HEK293 (cell line): ENCODE measurements around the gene TTLL5.

ENCODE experiments used
- CTCF ChIA-PET: fragments of 350-600 bp; formaldehyde crosslinking; extraction: SDS; loops from one replicate; lab custom pipeline; 2021; ENCODE audit warnings: antibody characterized with exemption; lab: Yijun Ruan, JAX
- POLR2A ChIA-PET: fragments of 300-600 bp; formaldehyde crosslinking; extraction: SDS; loops from one replicate; lab custom pipeline; 2020; ENCODE audit warnings: antibody characterized with exemption, inconsistent platforms; lab: Yijun Ruan, JAX
- H3K27ac ChIP-seq: fragments of 200-500 bp; sonication (Bioruptor generic); 2 replicates; pipeline ENCODE4 v1.5.1; 2014; ENCODE audit warnings: low read depth, low read length, control low read depth, inconsistent platforms; ENCODE audit errors: extremely low read depth
- H3K36me3 ChIP-seq, 2 experiments: fragments of 200-500 bp in 1 of 2; sonication (Bioruptor generic) in 1 of 2; 1 replicate in 1 of 2; 2 replicates in 1 of 2; pipeline ENCODE4 v1.5.1; 2014 to 2017; ENCODE audit warnings: inconsistent platforms in 2 of 2, low read length in 2 of 2; ENCODE audit not compliant: control insufficient read depth in 2 of 2, insufficient read depth in 1 of 2
- H3K4me1 ChIP-seq: fragments of 200-500 bp; sonication (Bioruptor generic); 2 replicates; pipeline ENCODE4 v1.5.1; 2014; ENCODE audit warnings: mild to moderate bottlenecking, low read length, inconsistent platforms; ENCODE audit not compliant: control insufficient read depth, insufficient read depth
- H3K4me3 ChIP-seq: 2 replicates; pipeline ENCODE4 v1.5.1; 2011; ENCODE audit warnings: low read depth, mild to moderate bottlenecking, control low read depth, low read length, moderate library complexity
- H3K9me3 ChIP-seq: fragments of 200-500 bp; sonication (Bioruptor generic); 2 replicates; pipeline ENCODE4 v1.5.1; 2014; ENCODE audit warnings: low read depth, low read length, inconsistent platforms; ENCODE audit not compliant: control insufficient read depth, insufficient read depth
- ELK4 ChIP-seq: IDR thresholded peaks from 2 replicates; pipeline ENCODE4 v1.6.1; 2011; ENCODE audit warnings: mild to moderate bottlenecking, low read depth, low read length, borderline replicate concordance
- GFI1B ChIP-seq: fragments of 450-650 bp; formaldehyde crosslinking; IDR thresholded peaks from 2 replicates; pipeline ENCODE4 v1.5.1; 2016; ENCODE audit warnings: missing biosample characterization, missing genetic modification characterization
- SCRT1 ChIP-seq: fragments of 450-650 bp; formaldehyde crosslinking; IDR thresholded peaks from 2 replicates; pipeline ENCODE4 v1.5.1; 2016; ENCODE audit warnings: missing biosample characterization, missing genetic modification characterization, borderline replicate concordance
- ZBTB20 ChIP-seq: fragments of 450-650 bp; formaldehyde crosslinking; IDR thresholded peaks from 2 replicates; pipeline ENCODE4 v1.5.1; 2016; ENCODE audit warnings: missing biosample characterization, missing genetic modification characterization
- ZBTB6 ChIP-seq: fragments of 450-650 bp; formaldehyde crosslinking; IDR thresholded peaks from 2 replicates; pipeline ENCODE4 v1.5.1; 2017; ENCODE audit warnings: missing biosample characterization, missing genetic modification characterization
- ZNF132 ChIP-seq: fragments of 450-650 bp; formaldehyde crosslinking; IDR thresholded peaks from 2 replicates; pipeline ENCODE4 v1.5.1; 2017; ENCODE audit warnings: missing biosample characterization, missing genetic modification characterization, borderline replicate concordance
- ZNF274 ChIP-seq, 2 experiments: fragments of 200-500 bp in 1 of 2; fragments of 450-650 bp in 1 of 2; sonication (Bioruptor generic) in 1 of 2; formaldehyde crosslinking in 1 of 2; IDR thresholded peaks; 2 replicates each; pipeline versions ENCODE4 v1.5.1 to v1.6.1; 2014 to 2016; ENCODE audit warnings: borderline replicate concordance in 1 of 2, inconsistent platforms in 1 of 2, low read length in 1 of 2, missing biosample characterization in 1 of 2, missing genetic modification characterization in 1 of 2
- ZNF423 ChIP-seq: fragments of 450-650 bp; formaldehyde crosslinking; IDR thresholded peaks from 2 replicates; pipeline ENCODE4 v1.5.1; 2016; ENCODE audit warnings: missing biosample characterization, missing genetic modification characterization
- ZNF426 ChIP-seq: fragments of 450-650 bp; formaldehyde crosslinking; IDR thresholded peaks from 2 replicates; pipeline ENCODE4 v1.5.1; 2017; ENCODE audit warnings: missing biosample characterization, missing genetic modification characterization, mild to moderate bottlenecking, inconsistent platforms, moderate library complexity
- ZNF596 ChIP-seq: fragments of 450-650 bp; IDR thresholded peaks from 2 replicates; pipeline ENCODE4 v1.5.0; 2018; ENCODE audit warnings: missing biosample characterization, mild to moderate bottlenecking, missing genetic modification characterization, moderate library complexity
- ZNF623 ChIP-seq: fragments of 450-650 bp; formaldehyde crosslinking; IDR thresholded peaks from 2 replicates; pipeline ENCODE4 v1.5.1; 2016; ENCODE audit warnings: missing biosample characterization, missing genetic modification characterization
- ZNF677 ChIP-seq: fragments of 450-650 bp; IDR thresholded peaks from 2 replicates; pipeline ENCODE4 v1.5.0; 2018; ENCODE audit warnings: missing biosample characterization, mild to moderate bottlenecking, missing genetic modification characterization, moderate library complexity
- ZNF777 ChIP-seq: fragments of 450-650 bp; formaldehyde crosslinking; IDR thresholded peaks from 2 replicates; pipeline ENCODE4 v1.5.1; 2017; ENCODE audit warnings: missing biosample characterization, missing genetic modification characterization, borderline replicate concordance
- ZSCAN5A ChIP-seq: fragments of 450-650 bp; formaldehyde crosslinking; IDR thresholded peaks from 2 replicates; pipeline ENCODE4 v1.5.1; 2016; ENCODE audit warnings: missing biosample characterization, missing genetic modification characterization
- TF ChIP-seq, protein P1 (sequence below): fragments of 450-650 bp; formaldehyde crosslinking; IDR thresholded peaks from 2 replicates; pipeline ENCODE4 v1.5.1; 2016; ENCODE audit warnings: missing biosample characterization, missing genetic modification characterization
- TF ChIP-seq, protein P2 (sequence below): fragments of 450-650 bp; formaldehyde crosslinking; IDR thresholded peaks from 2 replicates; pipeline ENCODE4 v1.5.1; 2017; ENCODE audit warnings: missing biosample characterization, mild to moderate bottlenecking, missing genetic modification characterization, moderate library complexity

TTLL5 gene

DNA sequence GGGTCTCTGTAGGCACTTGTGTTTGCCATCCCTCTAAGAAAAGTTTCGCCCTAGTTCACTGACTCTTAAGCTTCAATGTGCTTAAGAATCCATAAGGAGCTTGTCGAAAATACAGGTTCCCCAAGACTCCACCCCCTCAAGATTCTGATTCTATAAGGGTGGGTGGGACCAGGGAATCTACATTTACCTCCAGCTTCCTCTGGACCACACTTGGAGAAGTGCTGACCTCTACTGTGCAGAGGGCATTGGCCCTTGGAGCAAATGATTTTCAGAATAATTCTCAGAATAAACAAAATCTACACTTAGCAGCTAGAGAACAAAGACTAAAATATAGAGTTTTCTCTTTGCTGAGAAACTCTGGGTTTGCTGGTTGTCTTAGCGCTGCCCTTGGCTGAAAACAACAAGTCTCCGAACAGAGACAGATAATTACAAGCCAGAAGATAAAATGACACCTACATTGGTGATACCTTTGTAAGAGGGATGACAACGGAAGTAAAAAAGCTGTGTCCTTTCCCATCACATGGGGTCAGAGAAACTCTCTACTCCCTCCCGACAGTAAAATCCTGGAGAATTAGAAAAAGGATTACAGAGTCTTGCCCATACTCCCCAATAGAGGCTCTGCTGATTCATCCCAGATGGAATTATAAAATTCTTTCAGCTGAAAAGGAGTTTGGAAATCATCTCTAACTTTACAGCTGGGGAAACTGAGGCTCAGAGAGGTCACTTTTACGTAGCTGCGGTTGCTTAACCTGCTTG lies 316.0 kb downstream of the TTLL5 start:
- TF ChIP-seq ZNF596 (tag by site-specific recombination) = no peak
- no peak overlapping the region for H3K27ac ChIP-seq
- H3K4me1 ChIP-seq = peaks cover 7% of the 10 kb centered on the region
- ChIA-PET POLR2A (no interaction called here), CTCF (interaction anchor here (1.0 to 11.4 kb wide), 8 partner anchors 64 to 410 kb away, joined by 3 to 259 read pairs (median 6); no protein-coding TSS in a partner anchor)
- no peaks in the 10 kb centered on the region for H3K9me3 ChIP-seq
- H3K36me3 ChIP-seq = no peaks in the 10 kb centered on the region
- no peak overlapping the region for H3K4me3 ChIP-seq

DNA sequence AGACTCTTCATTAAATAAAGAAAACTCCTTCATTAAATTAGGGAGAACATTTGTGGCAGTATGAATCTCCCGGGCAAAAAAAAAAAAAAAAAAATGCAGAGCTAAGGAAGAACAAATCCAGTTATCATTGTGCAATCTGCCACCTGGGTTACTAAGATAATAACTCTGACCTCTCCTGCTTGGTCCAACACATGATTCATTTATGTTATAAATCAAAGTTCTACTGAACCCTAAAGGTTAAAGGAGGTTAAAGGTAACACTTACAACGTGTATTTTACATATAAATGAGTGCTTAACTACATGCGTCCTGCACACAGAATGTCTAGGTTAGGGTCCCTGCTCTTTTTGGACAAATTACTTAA lies 316.5 kb downstream of the TTLL5 start:
- CTCF ChIA-PET = interaction anchor here (1.0 to 11.4 kb wide), 6 partner anchors 71 to 273 kb away, joined by 4 to 259 read pairs (median 9); no protein-coding TSS in a partner anchor
- H3K4me1 ChIP-seq = peaks cover 7% of the 10 kb centered on the region
- H3K36me3 ChIP-seq = no peaks in the 10 kb centered on the region
- TF ChIP-seq, protein P1, sequence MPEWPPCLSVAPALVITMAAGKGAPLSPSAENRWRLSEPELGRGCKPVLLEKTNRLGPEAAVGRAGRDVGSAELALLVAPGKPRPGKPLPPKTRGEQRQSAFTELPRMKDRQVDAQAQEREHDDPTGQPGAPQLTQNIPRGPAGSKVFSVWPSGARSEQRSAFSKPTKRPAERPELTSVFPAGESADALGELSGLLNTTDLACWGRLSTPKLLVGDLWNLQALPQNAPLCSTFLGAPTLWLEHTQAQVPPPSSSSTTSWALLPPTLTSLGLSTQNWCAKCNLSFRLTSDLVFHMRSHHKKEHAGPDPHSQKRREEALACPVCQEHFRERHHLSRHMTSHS = no peak
- TF ChIP-seq ZSCAN5A (tag by site-specific recombination) (no peak), GFI1B (tag by site-specific recombination) (no peak), ZNF426 (no peak), ZNF677 (tag by site-specific recombination) (no peak), ZNF274 (IDR thresholded peaks at IDR 0.05; ENCODE audit: low read length) (no peak), ZNF274 (tag by site-specific recombination; IDR thresholded peaks at IDR 0.05; ENCODE audit: borderline replicate concordance) (no peak), ZNF132 (tag by site-specific recombination) (no peak), SCRT1 (no peak), ZNF423 (tag by site-specific recombination) (no peak), ELK4 (no peak), ZNF623 (tag by site-specific recombination) (no peak), ZNF777 (tag by site-specific recombination) (no peak), ZBTB20 (tag by site-specific recombination) (no peak), ZBTB6 (tag by site-specific recombination) (no peak)
- TF ChIP-seq, protein P2, sequence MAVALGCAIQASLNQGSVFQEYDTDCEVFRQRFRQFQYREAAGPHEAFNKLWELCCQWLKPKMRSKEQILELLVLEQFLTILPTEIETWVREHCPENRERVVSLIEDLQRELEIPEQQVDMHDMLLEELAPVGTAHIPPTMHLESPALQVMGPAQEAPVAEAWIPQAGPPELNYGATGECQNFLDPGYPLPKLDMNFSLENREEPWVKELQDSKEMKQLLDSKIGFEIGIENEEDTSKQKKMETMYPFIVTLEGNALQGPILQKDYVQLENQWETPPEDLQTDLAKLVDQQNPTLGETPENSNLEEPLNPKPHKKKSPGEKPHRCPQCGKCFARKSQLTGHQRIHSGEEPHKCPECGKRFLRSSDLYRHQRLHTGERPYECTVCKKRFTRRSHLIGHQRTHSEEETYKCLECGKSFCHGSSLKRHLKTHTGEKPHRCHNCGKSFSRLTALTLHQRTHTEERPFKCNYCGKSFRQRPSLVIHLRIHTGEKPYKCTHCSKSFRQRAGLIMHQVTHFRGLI (tag by site-specific recombination) = no peak
- no peak overlapping the region for H3K4me3 ChIP-seq
- H3K27ac ChIP-seq = no peak overlapping the region
- POLR2A ChIA-PET = no interaction called here
- no peaks in the 10 kb centered on the region for H3K9me3 ChIP-seq
